ENCODE data around the gene MITF.
"Not testable (repeated sequence)": the region's sequence is repeated elsewhere in the genome, so short reads cannot be mapped to it uniquely, and the experiment has no call there.

MITF gene

GRCh38 chr3:69791919-69792399 lies 52.7 kb downstream of the MITF start:
- no peak for FAIRE-seq

- FAIRE-seq: not testable (repeated sequence)
These were observed 56.9 kb downstream of the MITF start for GRCh38 chr3:69796126-69796525.

- FAIRE-seq: no peak
These were observed 64.5 kb downstream of the MITF start for GRCh38 chr3:69803681-69804270.

DNA sequence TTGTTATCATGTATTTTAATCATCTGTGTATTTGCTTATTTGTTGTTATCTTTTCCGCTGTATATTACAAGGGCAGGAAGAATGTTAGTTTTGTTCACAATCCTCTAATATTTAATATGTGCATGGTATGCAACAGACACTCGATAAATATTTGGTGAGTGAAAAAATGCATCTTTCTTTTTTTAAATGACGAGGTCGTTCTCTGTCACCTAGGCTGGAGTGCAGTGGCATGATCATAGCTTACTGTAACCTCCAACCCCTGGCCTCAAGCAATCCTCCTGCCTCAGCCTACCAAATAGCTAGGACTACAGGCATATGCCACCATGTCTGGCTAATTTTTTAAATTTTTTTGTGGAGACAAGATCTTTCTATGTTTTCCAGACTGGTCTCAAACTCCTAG lies 66.2 kb downstream of the MITF start:
- FAIRE-seq: no peak

DNA sequence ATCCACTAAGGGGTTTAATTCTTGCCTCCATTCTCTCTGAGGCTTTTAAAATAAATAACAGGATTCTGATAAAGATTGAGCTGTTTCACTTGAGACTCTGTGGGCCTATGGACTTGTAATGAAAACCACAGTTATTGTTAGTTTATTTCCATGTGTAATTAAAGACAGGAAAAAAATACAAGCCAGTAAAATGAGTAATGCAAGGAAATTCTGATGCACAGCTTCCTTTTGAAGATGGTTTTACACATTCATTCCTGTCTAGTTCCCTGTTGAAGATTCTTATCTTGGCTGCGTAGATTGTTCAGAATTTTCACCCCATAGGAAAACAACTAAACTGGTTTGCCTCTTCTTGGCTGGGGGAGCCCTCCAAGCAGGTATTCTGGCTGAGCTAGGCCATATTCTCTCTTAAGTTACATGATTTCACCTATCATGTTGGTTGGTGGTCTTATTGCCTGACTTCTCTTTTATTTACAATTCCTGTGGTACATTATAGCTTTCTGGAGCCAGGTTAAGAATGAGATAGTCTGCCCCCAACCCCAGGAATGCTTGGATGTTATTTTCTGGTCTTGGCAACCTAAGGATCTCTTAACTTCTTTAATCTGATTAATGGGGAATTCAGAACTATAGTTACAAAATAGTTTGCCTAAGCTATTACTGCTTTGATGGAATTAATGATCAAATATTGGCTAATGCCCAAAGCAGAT lies 67.6 kb downstream of the MITF start:
- FAIRE-seq: no peak

DNA sequence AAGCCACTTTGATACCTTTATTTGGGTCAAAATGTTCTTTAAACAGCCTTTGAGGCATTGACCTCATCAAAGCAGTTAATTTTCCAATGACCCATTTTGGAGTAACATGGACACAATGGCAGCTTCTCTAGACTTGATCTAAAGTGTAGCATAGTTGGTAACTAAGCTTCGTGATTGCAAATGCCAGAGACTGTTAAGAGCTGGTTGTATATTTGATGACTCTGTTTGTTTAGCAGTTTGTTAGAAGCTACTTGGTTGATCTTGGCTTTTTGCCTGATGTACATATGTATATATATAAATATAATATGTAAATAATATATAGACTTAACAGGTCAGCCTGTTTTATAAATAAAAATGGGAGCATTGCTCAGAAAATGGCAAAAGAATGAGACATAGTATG lies 68.4 kb downstream of the MITF start:
- no peak for FAIRE-seq

DNA sequence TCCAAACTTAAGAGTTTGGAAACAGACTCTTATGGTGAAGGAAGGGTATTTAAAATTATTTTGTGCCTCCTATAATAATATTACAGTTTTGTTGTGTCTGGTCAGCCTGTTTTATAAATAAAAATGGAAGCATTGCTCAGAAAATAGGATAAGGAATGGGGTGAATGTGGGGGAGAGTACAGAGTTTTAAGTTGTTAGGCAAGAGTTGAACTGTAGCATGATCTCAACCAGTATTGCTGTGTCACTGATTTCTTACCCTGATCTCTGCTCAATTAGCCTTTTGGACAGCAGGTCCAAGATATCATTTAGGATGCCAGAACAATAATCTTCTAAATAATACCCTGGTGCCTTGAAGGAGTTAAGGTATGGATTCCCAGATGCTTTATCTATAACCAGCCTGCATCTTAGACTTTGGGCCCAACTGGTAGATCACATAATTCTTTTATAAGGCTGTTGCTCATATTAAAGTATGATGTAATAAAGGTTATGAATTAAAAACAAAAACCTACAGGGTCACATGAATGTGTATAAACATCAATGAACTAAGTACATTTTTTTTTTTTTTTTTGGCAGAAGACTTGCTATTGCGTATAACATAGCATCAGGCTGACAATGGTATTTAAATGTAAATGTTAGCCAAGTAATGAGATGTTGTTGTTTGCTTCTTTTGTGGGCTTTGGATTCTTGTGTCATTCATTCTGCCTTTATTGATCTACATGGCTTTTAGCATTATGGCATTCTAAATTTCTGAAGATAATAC lies 70.0 kb downstream of the MITF start:
- no peak for FAIRE-seq

- no peak for FAIRE-seq
These were observed 72.5 kb downstream of the MITF start for GRCh38 chr3:69811452-69812401.

DNA sequence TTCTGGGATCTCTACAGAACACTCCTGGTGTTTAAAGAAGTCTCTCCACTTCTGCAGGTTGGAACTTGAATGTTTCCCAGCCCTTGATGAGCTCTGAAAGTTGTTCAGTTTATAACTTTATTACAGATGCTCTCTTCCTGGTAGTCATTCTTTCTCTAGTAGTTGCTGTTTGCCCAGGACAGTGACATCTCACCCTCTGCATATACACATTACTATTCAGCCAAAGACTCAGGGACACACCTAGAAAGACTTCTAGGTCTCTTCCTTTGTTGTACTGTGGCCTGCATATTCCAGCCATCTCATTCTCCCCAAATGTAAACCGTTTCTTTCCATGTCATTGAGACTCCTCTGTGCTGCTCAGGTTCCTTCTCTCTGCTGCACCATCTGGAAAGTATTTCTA lies 76.7 kb downstream of the MITF start:
- FAIRE-seq: no peak

DNA sequence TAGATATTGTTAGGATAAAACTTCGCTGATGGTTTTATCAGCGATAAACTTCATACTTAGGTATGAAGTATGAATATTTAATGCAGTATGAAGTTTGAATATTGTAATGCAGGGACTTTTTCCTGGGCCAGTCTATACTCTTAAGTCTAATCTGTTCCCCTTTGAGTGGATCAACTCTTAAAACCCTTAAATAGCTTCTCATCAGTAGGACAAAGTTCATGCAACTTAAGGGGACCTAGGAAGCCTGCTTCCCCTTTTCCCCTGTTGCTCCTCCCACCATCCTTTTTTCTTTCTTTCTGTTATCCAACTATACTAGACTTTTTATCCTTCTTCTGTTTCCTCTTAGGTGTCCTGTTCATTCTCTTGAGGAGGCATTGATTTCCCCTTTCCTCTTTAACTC lies 78.7 kb downstream of the MITF start:
- FAIRE-seq: no peak

DNA sequence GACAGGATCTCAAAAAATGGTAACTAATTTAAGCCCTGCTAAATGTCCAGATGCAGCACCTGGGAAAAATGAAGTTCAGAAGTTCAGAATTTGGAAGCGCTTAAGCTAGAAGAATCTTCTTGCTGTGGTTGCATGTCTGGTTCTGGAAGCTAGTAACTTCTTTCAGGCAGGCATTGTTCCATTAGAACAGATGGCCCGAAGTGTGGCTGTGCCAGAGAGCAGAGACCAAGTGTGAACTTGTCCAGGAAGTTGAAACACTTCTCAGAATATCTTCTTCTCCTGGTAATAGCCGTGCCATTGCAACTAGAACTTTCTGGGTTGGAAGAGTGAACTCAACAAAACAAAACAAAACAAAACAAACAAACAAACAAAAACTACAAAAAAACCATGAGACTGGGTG lies 80.0 kb downstream of the MITF start:
- FAIRE-seq: no peak

- no peak for FAIRE-seq
These were observed 81.9 kb downstream of the MITF start for GRCh38 chr3:69821133-69821532.

- no peak for FAIRE-seq
These were observed 84.5 kb downstream of the MITF start for GRCh38 chr3:69823743-69824142.

DNA sequence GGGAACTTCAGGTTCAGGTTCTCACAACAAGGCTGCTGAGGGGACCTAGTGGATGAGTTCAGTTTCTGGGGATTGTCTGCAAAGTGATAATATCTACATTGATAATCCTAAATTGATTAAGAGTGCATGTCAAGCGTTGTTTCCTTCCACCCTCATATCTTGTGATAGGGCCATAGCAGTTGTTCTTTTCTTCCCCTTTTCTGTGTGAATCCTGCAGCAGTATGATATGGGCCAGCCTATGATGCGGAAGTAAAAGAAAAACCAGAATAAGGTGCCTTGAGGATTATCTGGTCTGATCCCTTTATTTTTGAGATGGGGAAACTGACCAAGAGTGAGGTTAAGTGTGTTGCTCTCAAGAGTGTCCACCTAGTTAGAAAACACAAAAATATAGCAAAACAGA lies 86.2 kb downstream of the MITF start:
- FAIRE-seq: no peak

GRCh38 chr3:69827127-69827526 lies 87.9 kb downstream of the MITF start:
- no peak for FAIRE-seq

GRCh38 chr3:69828817-69829216 lies 89.6 kb downstream of the MITF start:
- no peak for FAIRE-seq

DNA sequence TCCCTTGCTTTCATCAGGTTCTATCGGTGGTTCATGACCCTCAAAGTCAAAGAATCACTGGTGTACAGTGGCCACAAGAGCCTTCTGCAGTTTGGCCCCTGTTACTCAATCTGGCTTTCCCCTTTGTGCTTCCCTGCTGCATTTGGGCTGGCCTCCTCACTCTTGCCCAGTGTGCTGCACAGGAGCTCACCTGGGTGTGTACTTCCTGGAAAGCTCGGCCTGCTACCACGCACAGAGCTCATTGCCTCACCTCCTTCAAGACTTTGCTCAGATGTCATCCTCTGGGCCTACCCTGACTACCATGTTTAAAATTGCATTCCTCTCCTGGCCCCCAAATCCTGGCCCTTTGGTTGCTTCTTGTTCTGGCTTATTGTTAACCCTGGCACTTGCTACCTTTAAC lies 90.9 kb downstream of the MITF start:
- no peak for FAIRE-seq

DNA sequence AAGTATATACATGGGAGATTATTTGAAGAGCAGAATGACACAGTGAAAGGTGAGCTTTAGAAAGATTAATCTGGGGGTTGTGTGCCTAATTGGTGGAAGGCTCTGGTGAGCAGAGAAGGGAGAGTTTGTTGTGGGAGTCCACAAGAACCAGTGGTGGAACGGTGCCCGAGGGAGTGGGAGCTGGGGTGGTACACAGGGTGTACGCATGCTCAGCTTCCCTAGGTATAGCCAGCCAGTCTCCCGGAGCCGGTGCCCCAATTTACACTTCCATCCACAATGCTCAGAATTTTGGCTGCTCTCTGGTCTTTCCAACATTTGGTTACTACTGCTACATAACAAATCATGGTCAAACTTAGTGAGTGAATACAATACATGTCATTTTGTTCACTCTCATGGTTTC lies 92.5 kb downstream of the MITF start:
- no peak for FAIRE-seq

DNA sequence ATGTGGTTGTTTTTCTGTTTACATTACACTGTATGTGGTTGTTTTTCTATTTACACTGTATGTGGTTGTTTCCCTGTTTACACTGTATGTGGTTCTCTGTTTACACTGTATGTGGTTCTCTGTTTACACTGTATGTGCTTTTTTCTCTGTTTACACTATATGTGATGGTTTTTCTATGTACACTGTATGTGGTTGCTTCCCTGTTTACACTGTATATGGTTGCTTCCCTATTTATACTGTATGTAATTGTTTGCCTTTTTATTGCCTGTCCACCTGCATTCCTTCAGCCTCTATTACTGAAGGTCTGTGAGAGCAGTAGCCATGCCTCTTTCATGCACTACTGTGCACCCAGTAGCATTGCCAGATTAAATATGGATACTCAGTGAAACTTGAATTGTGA lies 94.3 kb downstream of the MITF start:
- no peak for FAIRE-seq

- no peak for FAIRE-seq
These were observed 99.0 kb downstream of the MITF start for GRCh38 chr3:69838217-69838616.

- FAIRE-seq: no peak
These were observed 99.6 kb downstream of the MITF start for GRCh38 chr3:69838696-69839515.

GRCh38 chr3:69842351-69842750 lies 103.1 kb downstream of the MITF start:
- no peak for FAIRE-seq

Data from TTC549 (cell line).